ENCODE data around the gene CRAT.

DNA sequence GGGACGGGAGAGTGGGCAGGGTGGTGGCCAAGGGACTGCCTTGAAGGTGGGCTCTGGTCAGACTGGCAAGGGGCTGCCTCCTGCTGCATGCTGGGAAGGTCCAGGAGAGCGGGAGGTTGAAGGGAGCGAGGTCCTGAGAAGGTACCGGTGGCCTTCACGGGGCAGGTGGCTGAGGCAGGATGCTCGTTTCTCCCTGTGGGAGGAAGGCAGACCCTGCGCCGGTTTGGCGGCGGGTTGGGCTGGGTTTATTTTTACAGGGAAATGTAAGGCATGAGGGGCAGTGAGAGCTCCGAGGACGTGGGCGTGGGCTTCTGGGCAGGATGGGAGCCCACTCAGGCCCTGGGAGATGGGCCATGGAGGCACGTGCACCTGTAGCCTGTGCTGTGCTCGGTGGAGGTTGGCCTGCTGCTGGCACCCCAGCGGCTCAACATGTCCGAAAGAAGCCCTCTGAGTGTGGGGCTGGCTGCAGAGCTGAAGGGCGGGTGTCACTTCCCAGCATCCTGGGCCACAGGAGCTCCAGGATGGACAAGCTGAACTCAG is 40.1 kb upstream of the CRAT start:
- TF ChIP-seq, protein P1, sequence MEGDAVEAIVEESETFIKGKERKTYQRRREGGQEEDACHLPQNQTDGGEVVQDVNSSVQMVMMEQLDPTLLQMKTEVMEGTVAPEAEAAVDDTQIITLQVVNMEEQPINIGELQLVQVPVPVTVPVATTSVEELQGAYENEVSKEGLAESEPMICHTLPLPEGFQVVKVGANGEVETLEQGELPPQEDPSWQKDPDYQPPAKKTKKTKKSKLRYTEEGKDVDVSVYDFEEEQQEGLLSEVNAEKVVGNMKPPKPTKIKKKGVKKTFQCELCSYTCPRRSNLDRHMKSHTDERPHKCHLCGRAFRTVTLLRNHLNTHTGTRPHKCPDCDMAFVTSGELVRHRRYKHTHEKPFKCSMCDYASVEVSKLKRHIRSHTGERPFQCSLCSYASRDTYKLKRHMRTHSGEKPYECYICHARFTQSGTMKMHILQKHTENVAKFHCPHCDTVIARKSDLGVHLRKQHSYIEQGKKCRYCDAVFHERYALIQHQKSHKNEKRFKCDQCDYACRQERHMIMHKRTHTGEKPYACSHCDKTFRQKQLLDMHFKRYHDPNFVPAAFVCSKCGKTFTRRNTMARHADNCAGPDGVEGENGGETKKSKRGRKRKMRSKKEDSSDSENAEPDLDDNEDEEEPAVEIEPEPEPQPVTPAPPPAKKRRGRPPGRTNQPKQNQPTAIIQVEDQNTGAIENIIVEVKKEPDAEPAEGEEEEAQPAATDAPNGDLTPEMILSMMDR (IDR thresholded peaks at IDR 0.05; ENCODE audit: insufficient read depth, low read length) = no peak
- TF ChIP-seq POLR2AphosphoS5 (IDR thresholded peaks at IDR 0.05; ENCODE audit: low read depth) (no peak), GABPA (IDR thresholded peaks at IDR 0.05; ENCODE audit: low read depth) (no peak)
